Lower leg skin (tissue), 3 donors: ENCODE results near the gene CFAP74.

ENCODE experiments used
- CTCF ChIP-seq, 3 donors: fragments of 450-650 bp; IDR thresholded peaks; one replicate each; pipeline ENCODE4 v1.5.1; 2016; ENCODE audit warnings: antibody characterized with exemption in 3 of 3, mild to moderate bottlenecking in 3 of 3, moderate library complexity in 2 of 3
- POLR2A ChIP-seq, 2 donors: fragments of 450-650 bp; IDR thresholded peaks; one replicate each; pipeline ENCODE4 v1.6.1; 2016 to 2017; ENCODE audit warnings: antibody characterized with exemption in 2 of 2, mild to moderate bottlenecking in 1 of 2, moderate library complexity in 1 of 2

- no peak for TF ChIP-seq CTCF (IDR thresholded peaks at IDR 0.05)
- TF ChIP-seq POLR2A (IDR thresholded peaks at IDR 0.05): no peak
Observed at GRCh38 chr1:1893997-1894353, 109.6 kb downstream of the CFAP74 start.
